HG03520 (cell line): ENCODE results near the gene SAE1.
"Not testable (repeated sequence)": the region's sequence is repeated elsewhere in the genome, so short reads cannot be mapped to it uniquely, and the experiment has no call there.

ENCODE experiments used
- ATAC-seq: cut with Tn5 transposase; IDR thresholded peaks from one replicate; pipeline ENCODE4 v1.9.1; 2021; ENCODE audit warnings: mild to moderate bottlenecking, moderate library complexity; ENCODE audit not compliant: unreplicated experiment

The SAE1 gene

DNA sequence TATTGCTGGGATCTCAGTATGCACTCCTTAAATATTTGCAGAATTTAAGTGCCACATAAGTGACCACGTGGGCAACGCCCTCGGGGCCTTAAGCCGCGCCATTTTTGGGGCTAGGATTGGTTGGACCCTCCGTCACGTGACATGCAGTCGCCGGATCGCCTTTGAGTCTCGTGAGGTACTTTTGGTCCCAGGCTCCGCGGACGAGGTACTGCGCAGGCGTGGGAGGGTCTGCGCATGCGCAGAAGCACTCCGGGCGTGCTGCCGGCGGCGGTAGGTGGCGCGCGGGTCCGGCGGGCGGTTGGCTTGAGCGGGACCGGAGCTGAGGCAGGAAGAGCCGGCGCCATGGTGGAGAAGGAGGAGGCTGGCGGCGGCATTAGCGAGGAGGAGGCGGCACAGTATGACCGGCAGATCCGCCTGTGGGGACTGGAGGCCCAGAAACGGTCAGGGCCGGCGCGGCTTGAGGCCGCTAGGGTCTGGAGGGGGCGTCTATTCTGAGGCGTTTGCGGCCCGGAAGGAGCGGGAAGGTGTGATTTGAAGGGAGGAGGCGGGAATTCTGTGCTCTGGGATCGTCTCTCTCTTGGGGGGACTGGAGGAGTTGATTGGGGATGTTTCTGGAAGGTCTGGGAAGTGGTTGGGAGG lies at the start of gene SAE1:
Gene SAE1 (plus strand): TSS at position 247 of the 639 bp plus-strand sequence. CDS start 96 bp downstream, at position 343.
- ATAC-seq, result peak; percentile 80

DNA sequence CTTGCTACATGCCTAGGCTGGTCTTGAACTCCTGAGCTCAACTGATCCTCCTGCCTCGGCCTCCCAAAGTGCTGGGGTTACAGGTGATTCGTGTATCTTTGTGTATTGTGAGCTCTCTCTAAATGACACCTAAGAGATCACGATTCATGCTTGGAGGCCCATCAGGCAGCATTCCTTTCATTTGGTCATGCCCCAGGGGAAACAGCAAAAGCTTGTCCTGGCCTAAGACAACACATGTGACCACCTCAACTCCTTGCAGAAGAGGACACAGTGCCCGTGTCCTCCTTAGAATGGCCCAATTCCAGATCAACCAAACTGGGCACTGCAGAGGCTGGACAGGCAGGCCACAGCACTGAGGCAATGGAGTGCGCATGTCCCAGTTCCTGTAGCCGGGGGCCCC lies 49.5 kb upstream of the SAE1 start:
- ATAC-seq, result no peak

DNA sequence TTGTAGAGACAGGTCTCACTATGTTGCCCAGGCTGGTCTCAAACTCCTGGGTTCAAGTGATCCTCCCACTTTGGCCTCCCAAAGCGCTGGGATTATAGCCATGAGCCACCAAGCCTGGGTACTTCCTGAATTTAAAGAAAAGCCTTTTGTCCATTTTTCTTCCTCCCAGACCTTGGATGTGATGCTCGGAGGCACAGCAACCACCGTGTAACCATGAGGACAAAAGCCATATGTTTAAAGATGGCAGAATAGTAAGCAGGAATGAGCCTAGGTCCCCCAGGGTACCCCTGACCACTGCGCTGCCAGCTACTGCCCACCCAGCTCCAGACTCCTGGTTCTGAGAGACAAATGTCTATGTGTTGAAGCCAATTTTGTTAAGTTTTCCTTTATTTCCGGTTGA lies 48.1 kb upstream of the SAE1 start:
- no peak for ATAC-seq

DNA sequence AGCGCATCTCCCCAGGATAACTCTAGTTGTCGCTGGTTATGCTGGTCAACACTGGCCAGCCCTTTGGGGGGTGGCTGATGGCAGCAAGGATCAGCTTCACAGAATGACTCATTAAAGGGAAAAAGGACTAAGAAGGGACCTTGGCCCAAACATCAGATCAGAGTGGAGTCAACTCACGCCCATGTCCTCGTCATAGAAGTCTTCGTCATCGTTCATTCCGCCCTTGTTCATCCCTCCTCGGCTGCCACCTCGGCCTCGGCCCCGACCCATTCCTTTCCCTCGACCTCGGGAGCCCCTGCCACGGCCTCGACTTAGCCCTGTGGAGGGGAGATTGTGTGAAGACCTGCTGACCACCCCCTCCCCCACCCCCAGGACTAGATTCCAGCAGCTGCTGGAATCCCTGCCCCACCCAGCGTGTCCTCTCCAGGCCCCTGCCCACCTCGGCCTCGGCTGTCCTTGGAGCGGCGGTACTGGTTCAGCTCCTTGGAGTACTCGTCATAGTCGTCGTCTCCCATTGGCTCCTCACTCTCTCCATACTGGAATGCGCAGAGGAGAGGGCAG lies 45.7 kb upstream of the SAE1 start:
- ATAC-seq, result no peak

DNA sequence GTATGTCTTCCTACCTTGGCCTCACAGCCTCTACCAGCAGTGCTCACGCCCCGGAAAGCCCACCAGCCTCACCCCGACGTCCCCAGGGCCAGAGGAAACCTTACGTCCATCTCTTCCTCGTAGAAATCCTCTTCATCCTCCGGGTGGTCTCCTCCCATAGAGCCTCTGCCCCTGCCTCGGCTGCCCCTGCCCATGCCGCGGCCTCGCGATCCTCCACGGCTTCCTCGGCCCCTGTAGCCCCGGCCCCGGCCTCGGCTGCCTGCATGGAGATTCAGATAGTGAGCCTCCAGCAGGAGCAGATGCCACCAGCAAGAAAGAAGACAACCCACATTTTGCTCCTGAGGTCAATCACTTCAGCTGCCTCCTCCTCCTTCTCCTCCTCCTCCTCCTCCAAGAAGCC lies 44.4 kb upstream of the SAE1 start:
- no peak for ATAC-seq

DNA sequence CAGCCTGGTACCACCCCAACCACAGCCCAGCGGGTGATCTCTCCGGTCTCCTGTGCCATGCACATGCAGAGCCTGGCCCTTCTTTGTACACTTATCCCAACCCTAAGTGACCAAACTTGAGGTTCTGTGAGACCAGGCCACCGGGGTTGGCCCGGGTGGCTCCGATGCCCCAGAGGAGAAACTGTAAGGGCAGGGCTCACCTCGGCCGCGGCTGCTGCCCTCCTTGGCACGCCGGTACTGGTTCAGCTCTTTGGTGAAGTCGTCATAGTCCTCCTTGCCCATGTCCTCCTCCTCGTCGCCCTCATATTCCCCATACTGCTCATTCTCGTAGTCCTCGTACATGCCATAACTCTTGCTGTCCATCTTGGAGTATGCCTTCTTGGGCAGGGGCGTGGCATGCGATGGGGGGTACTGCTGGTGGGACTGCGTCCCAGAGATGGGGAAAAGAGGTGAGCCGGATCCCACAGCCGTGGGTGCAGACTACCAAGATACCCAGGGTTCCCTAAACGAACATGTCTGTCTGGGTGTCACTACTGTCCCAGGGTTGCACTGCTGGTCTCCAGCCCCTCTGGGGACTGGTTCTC lies 40.8 kb upstream of the SAE1 start:
- no peak for ATAC-seq

DNA sequence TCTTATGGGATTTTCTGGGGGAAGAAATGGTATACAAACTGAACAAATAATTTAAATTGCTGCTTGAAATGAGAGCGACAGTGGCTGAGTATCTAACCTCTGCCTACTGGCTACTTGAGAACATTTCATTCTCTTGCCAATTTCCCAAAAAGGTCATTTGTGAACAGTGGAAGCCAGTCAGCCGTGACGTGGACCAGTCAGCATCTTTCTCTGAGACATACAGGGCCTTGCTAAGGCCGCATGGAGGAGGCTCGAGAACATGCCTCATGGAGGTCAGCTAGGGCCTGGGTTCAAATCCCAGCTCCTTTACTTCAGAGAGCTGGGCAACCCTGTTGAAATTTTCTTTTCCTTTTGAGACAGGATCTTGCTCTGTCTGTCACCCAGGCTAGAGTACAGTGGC lies 37.4 kb upstream of the SAE1 start:
- ATAC-seq, result no peak

DNA sequence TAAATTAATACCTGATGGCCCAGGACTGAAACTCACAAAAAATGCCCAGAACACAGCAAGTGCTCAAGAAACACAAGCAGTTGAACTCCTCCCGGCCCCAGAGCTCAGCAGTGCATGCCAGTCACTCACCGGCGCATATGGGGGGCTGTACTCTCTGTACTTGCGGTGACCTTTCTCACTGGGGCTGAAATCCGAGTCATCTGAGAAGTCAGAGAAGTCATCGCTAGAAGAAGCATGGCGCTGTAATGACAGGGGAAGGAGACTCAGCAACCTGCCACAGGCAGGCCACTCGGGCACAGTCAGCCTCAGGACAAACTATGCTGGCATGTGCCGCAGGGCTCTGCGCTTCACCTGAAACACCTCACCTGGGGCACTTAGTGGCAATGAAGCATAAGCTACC lies 36.8 kb upstream of the SAE1 start:
- ATAC-seq, result peak; percentile 59

DNA sequence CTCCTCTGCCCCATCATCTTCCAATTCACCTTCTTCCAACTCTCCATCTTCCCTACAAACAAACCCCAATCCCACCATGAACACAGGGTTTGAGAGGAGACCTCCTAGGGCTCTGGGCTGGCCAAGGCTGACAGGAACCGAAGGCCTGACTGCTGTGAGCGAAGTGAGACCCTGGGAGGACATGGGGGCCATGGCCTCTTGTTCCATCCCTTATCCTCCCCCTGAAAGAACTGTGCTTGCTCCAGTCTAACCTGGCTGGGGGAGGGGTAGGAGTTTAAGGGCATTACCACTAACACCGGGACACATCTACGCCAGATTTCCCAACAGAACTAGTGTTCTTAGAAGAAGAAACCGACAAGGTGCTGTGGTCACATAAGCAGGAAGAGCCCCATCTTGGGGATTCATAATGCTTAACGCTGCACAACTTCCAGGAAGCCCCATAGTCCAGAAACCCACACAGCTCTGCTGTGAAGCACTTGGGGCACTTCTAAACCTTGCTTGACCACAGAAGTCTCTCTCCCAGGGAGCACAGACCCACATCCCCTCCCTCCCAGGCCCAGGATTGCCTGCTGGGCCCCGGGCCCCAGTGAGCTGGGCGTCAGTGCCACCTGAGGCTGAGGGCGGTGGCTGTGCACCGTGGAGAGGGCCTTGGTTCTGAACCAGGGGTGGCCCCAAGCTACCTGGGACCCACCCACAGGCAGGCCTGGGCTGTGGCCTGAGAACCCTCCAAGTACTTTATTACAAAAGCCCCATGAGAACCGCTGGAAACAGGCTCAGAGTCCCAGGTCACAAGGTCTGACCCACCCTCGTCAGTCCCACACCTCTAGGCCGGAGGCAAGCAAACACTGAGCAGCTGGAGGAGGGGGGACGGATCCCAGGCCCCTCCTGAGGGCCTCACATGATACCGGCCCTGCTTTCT lies 35.8 kb upstream of the SAE1 start:
- no peak for ATAC-seq

DNA sequence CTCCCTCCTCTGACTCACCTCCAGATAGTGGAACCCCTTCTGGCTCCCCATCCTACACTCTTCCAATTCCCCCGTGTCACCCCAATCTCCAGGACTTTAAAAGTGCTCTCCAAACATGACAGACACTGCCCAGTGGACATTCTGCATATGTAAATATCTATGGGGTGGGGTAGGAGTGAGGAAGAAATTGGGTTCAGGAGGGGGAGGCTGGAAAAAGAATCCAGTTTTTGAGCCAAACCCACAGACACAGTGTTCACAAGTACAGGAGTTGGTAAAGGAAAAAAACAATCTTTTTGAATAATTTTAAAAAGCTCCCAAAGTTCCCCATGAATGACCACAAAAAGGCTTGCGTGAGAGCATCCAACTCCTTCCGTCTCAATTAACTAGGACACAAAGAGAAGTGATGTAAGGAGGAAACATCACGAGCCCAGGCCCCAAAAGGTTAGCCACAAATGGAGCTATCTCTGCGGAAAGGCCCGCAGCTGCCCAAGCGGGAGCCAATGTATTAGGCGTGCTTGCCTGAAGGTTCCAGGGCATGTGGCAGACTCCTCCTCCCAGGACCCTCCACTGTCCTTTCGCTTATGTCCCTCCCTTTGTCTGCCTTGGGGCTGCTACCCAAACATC lies 35.0 kb upstream of the SAE1 start:
- no peak for ATAC-seq

DNA sequence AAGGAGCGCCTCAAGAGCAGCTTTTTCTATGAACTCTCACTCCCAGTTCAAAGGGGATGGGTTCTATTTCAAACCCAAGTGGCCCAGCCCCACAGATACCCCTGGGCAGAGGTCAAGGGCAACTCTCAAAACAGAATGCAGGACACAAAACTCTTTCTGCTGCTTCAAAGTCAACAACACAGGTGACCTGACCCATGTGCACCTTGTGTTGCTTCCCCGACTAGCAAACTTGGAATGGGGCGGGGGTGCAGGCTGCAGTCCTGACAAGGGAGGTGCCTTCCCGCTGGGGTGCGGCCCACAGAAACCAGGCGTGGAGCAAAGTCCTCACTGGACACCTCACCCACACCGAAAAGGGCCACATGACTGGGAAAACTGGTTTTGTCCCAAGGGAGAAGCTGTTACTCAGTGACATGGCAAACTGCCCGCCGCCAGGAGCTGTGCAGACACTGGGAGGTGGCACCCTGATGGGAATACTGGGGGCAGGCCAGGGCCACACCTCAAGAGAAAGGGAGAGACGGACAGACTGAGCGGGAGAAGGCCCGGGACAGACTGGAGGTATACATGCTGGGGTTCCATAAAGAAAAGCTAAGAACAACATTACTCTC lies 34.4 kb upstream of the SAE1 start:
- no peak for ATAC-seq

DNA sequence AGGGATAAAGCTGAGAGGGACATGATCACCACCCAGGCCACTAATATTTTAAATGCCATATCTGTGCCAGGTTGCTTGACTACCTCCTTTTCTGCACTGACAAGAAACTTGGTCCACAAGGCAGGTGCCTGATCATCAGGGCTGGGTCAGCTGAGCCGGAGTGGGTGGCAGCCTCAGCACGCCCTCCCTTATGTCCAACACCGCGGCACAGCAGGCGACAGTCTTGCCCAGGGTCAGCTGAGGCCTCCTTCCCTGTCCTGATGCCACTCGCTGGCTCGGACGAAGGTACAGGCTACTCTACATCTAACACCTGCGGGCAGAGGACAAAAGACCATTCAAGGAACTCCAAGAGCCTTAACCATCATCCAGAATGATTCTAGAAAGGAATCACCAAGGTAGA lies 33.9 kb upstream of the SAE1 start:
- no peak for ATAC-seq

DNA sequence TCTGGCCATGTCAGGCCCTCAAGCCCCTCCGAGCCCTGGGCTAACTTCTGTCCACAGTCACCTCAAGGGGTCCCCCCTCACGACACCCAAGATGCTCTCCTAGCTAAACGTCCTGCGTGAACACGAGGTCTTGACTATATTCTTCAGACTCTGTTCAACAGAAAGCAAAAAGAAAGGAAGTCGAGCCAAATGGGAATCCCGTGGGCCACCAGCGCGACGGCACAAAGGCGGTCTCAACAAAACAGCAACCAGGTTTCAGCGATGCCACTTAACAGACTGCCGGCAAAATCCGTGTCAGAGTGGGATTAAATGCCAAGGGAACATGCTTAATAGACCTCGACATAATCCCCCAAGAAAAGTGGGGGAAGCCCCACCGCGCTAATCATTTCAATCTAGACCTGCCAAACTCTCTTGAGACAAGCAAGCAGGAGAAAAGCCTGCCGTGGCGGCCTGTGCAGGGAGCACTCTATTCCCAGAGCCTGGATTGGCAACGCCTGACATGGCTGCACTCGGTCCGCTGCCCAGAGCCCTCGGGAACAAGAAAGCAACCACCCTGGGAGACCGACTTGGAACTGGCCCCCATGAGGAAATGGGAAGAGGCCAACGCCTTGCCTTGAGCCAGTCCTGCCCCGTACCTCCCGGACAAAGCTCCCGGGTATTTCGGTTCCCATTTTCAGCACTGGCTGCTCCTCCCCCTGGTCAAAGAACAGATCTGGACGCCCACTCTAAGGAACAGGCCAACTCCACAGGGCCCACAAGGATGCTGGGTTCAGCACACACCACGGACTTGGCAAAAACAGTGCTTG lies 33.0 kb upstream of the SAE1 start:
- no peak for ATAC-seq

DNA sequence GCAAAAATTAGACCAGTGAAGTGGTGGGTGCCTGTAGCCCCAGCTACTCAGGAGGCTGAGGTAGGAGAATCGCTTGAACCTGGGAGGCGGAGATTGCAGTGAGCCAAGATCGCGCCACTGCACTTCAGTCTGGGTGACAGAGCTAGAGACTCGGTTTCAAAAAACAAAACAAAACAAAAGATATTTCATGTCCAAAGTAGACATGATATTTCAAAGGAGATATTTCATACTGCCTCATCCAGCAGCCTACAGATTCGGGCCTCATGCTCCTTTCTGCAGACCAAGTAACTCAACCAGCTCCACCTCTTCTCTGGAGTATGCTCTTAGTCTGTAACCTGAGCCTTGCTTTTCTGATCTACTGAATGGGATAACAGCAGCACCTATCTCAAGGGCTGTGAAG lies 32.0 kb upstream of the SAE1 start:
- ATAC-seq, result no peak

DNA sequence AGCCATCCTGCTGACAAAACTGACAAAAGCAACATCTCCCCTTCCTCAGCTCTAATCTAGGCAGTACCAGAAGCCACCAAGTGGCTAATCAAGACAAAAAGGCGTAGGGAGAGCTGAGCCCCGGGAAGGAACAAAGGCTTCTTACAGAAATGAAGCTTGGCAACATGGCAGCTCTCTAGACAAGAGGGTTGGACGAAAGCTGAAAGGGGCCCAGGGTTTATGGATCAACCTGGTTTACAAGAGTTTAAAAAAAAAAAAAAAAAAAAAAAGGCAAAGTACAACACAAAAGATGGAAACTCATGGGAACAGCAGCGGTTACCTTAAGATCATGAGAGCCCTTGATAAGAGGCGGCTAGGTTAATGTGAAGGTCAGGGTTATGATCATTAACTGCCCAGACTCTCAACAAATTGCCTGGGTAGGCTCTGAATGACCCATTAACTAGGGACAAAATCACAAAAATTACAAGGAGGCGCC lies 31.0 kb upstream of the SAE1 start:
- ATAC-seq, result no peak

DNA sequence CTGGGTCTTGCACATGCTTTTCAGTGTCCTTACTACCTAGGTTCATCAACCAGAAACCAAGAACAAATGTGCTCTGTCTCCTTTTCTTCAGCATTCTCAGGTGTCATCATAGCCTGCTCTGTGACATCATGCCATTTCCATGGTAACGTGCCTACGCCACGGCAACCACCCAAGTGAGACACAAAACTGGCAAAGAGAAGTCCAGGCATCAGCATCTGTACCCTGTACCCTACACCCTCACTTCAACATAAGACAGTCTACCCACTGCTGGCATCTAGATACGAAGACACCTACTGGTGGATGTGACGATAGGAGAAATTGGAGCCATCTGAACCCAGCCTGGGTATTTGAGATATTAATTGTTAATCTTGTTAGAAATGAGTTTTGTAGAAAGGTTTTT lies 30.3 kb upstream of the SAE1 start:
- no peak for ATAC-seq

DNA sequence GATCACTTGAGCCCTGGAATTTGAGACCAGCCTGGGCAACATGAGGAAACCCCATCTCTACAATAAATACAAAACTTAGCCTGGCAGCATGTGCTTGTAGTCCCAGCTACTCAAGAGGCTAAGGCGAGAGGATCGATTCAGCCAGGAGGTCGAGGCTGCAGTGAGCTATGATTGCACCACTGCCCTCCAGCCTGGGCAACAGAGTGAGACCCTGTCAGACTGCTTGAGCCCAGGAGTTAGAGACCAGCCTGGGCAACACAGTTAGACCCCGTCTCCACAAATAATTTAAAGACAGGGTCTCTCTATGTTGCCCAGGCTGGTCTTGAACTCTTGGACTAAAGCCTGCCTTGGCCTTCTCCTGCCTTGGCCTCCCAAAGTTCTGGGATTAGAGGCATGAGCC lies 29.5 kb upstream of the SAE1 start:
- not testable (repeated sequence) for ATAC-seq

DNA sequence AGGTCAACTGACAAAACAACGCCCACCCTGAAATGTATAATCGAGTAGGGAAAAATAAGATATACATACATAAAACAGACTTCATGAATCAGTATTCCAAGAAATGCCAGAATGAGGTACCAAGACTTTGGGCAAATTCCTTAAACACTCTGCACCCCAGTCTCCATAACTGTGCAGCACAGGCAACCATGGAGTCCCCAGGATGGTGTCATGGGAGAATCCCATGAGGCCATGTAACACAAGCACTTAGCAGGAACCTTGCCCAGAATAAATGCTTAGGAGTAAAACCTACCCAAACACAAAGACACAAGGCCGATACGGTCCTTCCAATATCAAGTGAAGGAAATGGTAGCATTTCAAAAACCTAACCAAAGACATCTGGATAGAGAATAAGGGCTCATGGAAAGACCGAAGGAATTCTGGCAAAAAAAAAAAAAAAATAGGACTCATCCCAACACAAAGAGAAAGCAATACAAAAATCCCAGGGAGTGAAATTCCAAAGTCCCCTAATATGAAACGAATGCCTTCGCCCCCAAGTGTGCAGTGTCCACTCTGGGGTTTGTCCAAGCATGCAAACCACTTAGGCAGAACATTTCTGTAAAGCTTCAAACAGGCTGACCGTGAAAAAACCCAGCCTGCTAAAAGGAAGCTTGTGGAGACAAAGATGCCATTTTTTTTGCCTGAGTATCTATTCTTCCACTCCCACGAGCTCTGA lies 28.1 kb upstream of the SAE1 start:
- ATAC-seq, result no peak

DNA sequence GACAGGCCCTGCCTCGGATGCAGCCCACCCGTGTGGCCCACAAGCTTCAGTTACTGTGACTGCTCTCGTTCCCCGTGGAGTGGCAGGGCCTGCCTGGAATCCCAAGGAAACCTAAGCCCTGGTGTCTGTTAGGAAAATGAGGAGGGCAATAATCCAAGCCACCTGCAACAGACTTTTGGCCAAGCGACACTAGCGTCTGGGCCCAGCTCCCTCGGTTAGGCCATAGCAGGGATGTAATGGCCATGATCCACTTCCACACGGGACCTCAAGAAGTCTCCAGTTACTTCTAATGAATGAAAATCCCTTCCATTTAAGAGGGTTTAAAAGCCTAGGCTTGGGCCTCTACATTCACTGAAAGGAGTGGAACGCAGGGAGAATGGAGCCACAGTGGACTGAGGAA lies 26.0 kb upstream of the SAE1 start:
- ATAC-seq, result no peak
